NCI-H2196 treated with DMSO at 0.1 percent for 48 hours (cell line): ENCODE measurements around the gene MRPS5.
"Not testable (repeated sequence)": the region's sequence is repeated elsewhere in the genome, so short reads cannot be mapped to it uniquely, and the experiment has no call there.

ENCODE experiments used
- DNase-seq: peaks from one replicate; lab custom pipeline; 2025; ENCODE audit not compliant: unreplicated experiment; lab: John Stamatoyannopoulos, UW

MRPS5 gene

DNA sequence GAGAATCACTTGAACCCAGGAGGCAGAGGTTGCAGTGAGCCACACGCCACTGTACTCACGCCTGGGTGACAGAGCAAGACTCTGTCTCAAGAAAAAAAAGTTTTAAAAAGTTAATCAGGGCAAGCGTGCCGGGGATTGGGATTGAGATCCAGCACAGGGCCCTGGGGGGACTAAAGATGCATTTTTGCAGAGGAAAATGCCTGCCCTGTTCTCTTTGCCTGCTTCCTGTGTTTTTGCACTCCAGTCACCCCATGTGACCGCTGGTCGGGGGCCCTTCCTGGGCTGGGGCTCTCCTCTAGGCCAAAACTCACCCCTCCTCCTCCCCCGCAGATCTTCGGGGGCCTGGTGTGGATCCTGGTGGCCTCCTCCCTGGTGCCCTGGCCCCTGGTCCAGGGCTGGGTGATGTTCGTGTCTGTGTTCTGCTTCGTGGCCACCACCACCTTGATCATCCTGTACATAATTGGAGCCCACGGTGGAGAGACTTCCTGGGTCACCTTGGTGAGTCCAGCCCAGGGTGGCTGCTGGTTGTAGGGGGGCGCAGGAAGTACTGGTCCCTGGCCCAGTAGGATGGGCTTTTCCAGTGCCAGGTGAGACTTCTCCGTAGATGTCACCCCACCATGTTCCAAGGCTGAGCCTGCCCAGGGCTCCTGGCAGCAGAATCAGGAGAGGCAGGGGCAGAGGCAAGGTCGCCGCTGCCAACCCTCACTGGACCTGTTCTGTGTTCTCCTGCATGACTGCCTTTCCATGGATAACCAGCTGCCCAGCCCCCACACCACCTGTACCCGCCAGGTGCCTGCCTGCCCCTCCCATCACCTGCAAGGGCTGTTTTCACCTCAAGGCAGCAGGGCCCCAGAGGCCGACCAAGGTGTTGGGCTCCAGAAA lies 73.7 kb downstream of the MRPS5 start:
- no peak for DNase-seq

DNA sequence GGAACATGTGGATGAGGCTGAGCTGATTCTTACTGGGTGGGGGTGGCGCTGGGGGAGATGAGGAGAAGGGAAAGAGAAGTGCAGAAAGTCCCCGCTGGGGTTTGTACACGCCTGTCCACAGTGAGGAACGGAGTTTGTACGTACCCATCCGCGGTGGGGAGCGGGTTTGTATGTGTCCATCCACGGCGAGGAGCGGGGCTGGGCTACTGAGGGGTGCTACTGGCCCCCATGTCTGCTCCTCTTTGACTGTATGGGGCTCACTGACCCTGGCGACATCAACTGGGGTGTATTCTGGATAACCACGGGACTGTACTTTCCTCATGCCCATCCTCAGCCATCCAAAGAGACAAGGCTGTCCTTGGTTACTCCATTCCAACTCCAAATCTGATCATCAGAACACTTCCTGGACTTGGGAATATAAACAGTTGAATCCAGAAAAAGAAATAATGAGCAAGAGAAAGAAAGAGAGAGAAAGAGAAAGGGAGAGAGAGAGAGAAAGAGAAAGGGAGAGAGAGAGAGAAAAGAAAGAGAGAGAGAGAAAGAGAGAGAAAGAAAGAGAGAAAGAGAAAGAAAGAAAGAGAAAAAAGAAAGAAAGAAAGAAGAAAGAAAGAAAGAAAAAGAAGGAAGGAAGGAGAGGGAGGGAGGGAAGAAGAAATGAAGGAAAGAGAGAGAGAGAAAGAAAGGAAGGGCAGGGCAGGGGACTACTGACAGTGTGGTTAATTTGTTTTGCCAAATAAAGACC lies 75.1 kb downstream of the MRPS5 start:
- DNase-seq = no peak

DNA sequence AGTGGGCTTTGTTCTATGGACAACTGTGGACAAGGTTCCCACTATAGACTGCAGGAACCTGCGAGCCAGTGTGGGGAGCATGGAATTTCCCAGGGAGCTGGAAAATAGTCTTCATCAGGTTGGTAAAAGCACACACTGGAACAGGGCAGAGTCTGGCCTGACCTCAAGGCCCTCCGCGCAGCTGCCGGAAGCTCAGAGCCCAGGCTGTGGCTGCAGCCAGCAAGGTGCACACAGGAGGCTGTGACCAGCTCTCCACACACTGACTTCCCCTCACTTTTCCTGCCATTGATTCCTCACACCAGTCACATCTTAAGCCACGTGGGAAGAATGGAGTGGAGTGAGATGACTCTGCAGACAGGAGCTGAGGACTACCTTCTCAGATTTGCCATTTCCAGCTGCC lies 77.0 kb downstream of the MRPS5 start:
- DNase-seq = no peak

DNA sequence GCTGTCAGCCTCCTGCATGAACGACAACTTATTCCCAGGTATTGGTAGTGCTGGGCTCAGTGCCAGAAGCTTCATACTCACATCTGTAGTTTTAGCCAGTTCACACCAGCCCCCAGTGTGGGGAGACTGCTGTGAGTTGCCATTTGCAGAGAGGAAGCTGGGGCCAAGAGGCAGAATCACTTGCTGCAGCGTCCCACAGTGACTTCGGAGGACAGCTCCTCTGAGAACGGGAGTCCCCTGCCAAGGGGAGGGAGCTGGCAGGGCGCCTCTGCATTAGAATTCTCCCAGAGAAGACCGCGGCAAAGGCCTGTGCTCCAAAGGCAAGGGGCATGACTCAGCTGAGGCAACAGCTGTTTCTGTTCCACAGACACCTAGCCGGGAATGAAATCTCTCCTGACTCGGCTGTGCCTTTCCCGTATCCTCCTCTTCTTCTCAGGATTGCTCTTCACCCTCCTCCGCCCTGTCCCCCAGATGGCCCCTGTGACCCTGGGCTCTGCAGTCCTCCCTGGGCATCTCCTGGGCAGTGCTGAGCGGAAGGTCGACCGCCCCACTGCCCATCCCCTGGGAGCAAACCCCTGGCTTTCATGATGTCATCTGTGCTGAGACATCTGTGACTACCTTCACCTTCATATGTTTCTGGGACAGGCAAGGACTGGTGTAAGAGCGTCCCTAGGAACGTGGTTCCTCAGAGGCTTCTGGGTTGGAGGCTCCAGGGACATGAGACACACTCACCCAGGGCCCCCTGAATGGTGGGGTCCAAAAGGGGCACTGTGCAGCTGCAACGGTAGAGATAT lies 78.1 kb downstream of the MRPS5 start:
- DNase-seq = peak; percentile 16

DNA sequence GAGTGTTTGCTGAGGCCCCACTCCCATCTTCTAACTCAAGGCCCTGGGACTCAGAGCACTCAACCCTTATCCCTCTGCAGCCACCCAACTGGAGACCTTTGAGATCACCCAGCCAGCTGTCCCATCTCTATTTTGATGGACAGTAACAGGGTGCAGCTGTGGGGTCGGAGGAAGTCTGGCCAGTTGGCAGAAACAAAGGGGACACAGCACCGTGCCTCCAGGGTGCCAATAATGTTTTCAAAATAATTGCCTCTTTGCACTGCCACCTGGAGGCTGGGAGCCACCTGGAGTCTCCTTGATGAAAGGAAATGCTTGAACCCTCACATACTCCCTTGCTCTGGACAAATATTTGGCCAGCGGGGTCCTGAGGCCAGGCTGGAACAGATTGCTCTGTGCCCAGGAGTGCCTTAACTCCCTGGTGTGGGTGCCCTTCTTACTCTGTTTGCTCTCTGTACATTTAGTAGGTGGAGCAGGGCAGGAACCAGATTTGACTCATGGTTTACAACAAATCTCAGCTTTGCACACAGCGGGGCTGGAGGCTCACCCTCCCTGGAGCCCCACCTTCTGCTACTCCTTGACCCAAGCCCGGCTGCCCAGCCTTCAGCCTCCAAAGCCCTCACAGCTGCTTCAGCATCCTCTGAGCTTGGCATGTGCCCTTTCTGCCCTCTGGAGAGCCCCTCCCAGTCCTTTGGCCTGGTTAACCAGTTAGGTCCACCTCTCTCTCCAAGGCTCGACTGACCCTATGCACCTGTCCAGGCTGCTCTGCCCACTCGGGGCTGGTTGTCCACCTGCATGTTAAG lies 78.9 kb downstream of the MRPS5 start:
- no peak for DNase-seq

DNA sequence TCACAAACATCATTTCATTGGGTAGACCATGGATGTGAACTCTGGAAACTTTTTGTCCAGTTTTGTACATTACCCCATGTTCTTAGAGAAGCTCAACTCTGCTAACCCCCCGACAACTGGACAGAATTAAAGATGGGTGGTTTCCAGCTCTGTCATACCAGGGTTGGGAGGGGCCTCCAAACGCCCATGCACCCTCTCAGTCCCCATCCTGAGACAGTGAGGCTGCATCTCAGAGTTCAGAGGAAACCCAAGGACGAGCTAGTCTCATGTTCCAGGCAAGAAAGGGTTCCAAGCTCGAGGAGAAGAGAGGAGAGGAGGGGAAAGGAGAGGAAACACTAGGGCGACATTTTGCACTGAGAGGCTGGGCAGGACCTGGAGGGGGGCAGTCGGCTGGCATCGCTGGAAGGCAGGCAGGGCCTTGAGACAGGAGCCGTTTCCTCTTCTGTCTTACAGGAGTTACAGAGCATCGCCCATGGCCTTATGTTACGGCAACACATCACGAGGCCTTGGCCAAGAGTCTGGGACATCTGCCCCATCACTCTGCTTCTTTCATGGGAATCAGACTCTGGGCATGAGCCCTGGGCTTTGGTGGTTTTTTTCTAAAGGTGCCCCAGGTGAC lies 79.7 kb downstream of the MRPS5 start:
- DNase-seq = no peak

DNA sequence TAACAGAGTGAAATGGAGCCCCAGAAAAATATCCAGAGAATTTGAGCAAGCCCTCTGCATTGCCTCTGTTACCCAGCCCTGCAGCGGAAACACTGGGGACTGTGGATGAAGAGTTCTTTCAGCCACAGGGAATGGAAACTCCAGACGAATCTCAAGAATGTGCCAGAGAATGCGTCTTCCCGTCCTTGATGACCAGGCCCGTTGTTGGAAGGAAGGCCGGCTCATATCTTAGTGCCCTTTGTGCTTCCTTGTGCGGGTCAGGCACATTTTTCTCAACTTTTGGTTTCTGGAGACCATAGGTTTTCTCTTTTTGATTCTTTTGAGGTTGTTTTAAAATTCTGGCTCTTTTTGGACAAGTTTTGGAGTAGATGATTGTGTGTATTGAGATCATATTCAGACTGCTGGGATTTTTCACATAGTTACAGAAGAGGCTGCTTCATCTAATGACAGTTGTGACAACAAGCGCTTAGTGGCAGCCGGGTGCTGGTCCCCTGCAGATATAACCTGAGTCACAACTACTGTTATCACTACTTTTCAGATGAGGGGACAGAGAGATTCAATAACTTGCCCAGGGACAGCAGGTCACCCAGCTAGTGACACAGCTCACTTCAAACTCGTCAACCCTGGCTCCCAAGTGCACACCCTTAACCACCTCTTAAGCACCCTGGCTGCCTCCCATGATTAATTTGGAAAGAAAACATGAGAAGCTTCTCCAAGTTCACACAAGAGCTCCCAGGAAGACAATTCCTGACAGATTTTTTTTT lies 80.4 kb downstream of the MRPS5 start:
- no peak for DNase-seq

DNA sequence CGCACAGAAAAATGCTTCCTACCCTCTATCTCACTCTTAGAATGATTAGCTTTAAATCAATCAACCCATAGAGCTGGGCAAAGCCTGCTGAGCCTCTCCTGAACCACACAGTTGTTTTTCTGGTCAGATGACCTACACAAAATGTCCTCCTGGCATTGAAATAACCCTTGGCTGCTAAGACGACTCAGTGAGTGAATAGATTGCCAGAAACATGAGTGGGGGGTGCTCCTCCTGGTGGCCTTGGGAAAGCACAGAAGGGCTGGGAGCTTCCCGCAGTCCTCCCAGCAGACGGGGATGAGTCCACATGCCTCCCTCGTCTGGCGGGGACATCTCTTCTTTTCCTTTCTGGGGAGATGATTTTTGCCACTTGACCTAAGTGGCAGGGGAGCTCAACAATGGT lies 81.2 kb downstream of the MRPS5 start:
- DNase-seq = no peak

DNA sequence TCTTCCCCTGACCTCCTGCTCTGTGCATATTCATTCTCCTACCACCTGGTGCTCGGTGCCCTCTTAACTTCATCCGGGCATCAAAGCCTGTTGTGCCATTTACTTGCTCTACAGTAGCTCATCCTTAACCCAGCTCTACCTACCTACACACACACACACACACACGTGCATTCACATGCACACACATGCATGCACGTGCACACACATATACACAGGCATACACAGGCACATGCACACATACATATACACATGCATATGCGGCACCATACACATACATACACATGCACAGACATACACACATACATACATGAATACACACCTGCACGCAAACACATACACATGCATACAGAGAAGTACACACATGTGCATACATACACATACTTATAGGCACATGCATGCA lies 81.6 kb downstream of the MRPS5 start:
- DNase-seq = no peak

DNA sequence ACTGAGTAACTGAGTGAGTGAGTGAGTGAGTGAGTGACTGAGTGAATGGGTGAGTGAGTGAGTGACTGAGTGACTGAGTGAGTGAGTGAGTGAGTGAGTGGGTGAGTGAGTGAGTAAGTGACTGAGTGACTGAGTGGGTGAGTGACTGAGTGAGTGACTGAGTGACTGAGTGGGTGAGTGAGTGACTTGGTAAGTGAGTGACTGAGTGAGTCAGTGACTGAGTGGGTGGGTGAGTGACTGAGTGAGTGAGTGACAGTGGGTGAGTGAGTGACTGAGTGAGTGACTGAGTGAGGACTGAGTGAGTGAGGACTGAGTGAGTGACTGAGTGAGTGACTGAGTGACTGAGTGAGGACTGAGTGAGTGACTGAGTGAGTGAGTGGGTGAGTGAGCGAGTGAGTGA lies 82.2 kb downstream of the MRPS5 start:
- DNase-seq = no peak

DNA sequence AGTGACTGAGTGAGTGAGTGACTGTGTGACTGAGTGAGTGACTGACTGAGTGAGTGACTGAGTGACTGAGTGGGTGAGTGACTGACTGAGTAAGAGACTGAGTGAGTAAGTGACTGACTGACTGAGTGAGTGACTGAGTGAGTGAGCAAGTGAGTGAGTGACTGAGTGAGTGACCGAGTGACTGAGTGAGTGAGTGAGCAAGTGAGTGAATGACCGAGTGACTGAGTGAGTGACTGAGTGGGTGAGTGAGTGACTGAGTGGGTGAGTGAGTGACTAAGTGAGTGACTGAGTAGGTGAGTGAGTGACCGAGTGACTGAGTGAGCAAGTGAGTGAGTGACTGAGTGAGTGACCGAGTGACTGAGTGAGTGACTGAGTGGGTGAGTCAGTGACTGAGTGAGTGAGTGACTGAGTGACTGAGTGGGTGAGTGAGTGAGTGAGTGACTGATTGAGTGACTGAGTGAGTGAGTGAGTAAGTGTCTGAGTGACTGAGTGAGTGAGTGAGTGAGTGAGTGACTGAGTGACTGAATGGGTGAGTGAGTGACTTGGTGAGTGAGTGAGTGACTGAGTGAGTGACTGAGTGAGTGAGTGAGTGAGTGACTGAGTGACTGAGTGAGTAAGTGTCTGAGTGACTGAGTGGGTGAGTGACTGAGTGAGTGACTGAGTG lies 82.8 kb downstream of the MRPS5 start:
- no peak for DNase-seq

DNA sequence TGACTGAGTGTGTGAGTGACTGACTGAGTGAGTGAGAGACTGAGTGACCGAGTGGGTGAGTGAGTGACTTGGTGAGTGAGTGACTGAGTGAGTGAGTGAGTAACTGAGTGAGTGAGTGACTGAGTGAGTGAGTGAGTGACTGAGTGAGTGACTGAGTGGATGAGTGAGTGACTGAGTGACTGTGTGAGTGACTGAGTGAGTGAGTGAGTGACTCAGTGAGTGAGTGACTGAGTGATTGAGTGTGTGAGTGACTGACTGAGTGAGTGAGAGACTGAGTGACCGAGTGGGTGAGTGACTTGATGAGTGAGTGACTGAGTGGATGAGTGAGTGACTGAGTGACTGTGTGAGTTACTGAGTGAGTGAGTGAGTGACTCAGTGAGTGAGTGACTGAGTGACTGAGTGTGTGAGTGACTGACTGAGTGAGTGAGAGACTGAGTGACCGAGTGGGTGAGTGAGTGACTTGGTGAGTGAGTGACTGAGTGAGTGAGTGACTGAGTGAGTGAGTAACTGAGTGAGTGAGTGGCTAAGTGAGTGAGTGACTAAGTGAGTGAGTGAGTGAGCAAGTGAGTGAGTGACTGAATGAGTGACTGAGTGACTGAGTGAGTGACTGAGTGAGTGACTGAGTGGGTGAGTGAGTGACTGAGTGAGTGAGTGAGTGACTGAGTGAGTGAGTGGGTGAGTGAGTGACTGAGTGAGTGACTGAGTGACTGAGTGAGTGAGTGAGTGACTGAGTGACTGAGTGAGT lies 83.6 kb downstream of the MRPS5 start:
- not testable (repeated sequence) for DNase-seq

DNA sequence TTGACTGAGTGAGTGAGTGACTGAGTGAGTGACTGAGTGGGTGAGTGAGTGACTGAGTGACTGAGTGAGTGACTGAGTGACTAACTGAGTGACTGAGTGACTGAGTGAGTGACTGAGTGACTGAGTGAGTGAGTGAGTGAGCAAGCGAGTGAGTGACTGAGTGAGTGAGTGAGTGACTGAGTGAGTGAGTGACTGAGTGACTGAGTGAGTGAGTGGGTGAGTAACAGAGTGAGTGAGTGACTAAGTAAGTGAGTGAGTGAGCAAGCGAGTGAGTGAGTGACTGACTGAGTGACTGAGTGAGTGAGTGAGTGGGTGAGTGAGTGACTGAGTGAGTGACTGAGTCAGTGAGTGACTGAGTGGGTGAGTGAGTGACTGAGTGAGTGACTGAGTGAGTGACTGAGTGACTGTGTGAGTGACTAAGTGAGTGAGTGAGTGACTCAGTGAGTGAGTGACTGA lies 84.2 kb downstream of the MRPS5 start:
- no peak for DNase-seq

DNA sequence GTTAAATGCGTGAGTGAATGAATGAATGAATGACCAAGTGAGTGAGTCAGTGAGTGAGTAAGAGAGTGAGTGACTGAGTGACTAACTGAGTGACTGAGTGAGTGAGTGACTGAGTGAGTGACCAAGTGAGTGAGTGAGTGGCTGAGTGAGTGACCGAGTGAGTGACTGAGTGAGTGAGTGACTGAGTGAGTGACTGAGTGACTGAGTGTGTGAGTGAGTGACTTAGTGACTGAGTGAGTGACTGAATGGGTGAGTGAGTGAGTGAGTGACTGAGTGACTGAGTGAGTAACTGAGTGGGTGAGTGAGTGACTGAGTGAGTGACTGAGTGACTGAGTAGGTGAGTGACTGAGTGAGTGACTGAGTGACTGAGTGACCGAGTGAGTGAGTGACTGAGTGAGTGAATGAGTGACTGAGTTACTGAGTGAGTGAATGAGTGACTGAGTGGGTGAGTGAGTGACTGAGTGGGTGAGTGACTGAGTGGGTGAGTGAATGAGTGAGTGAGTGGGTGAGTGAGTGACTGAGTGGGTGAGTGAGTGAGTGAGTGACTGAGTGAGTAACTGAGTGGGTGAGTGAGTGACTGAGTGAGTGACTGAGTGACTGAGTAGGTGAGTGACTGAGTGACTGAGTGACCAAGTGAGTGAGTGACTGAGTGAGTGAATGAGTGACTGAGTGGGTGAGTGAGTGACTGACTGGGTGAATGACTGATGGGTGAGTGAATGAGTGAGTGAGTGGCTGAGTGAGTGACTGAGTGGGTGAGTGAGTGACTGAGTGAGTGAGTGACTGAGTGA lies 84.8 kb downstream of the MRPS5 start:
- DNase-seq = no peak
